WTC11 (cell line): ENCODE data around the gene GGA3. TPM values are rescaled to one million over a fixed set of nuclear protein-coding genes. Genes with fewer than 3 reads are reported as not detected.
A peak's percentile ranks its signal among the peaks of the same experiment; 100 is the strongest.

Experiments used
- ATAC-seq: fragments of 200-7000 bp; cut with Tn5 transposase; 2 replicates; pipeline ENCODE4 v1.10.0; 2021; ENCODE audit warnings: mild to moderate bottlenecking, moderate library complexity
- CTCF ChIA-PET: fragments of 300-600 bp; sonication (Branson Sonifier 250); formaldehyde crosslinking; loops from one replicate; lab custom pipeline; 2021; ENCODE audit warnings: antibody characterized with exemption; lab: Charles Lee
- POLR2A ChIA-PET: fragments of 350-600 bp; sonication (Branson Sonifier 250); formaldehyde crosslinking; loops from one replicate; lab custom pipeline; 2021; ENCODE audit warnings: antibody characterized with exemption; lab: Charles Lee
- DNase-seq: peaks from one replicate; pipeline ENCODE4 v3.0.0; 2021; ENCODE audit warnings: low spot score
- H3K27ac Mint-ChIP-seq: 2 replicates; pipeline ENCODE4 v1.8.0; 2021; ENCODE audit warnings: mixed read lengths
- H3K27me3 Mint-ChIP-seq: 2 replicates; pipeline ENCODE4 v1.8.0; 2021; ENCODE audit warnings: low read depth, mild to moderate bottlenecking, moderate library complexity, mixed read lengths
- H3K36me3 Mint-ChIP-seq: 2 replicates; pipeline ENCODE4 v1.8.0; 2021; ENCODE audit warnings: mixed read lengths
- H3K4me1 Mint-ChIP-seq: 2 replicates; pipeline ENCODE4 v1.8.0; 2022; ENCODE audit warnings: mixed read lengths
- H3K4me3 Mint-ChIP-seq: 2 replicates; pipeline ENCODE4 v1.8.0; 2021; ENCODE audit warnings: mild to moderate bottlenecking, moderate library complexity, mixed read lengths
- H3K9me3 Mint-ChIP-seq: 2 replicates; pipeline ENCODE4 v1.8.0; 2021; ENCODE audit warnings: mixed read lengths
- ELF4 ChIP-seq: sonication (generic); formaldehyde crosslinking; IDR thresholded peaks from 2 replicates; pipeline ENCODE4 v1.8.1; 2022; ENCODE audit warnings: low read depth, mild to moderate bottlenecking, moderate library complexity, missing genetic modification reagents
- EMX1 ChIP-seq: fragments of 250-450 bp; sonication (Bioruptor Pico); IDR thresholded peaks from 2 replicates; pipeline ENCODE4 v1.8.0; 2021; ENCODE audit warnings: mild to moderate bottlenecking
- ETV6 ChIP-seq: sonication (generic); formaldehyde crosslinking; IDR thresholded peaks from 2 replicates; pipeline ENCODE4 v1.8.1; 2022; ENCODE audit warnings: mild to moderate bottlenecking, missing genetic modification reagents
- FOXJ3 ChIP-seq: sonication (generic); formaldehyde crosslinking; IDR thresholded peaks from 2 replicates; pipeline ENCODE4 v1.9.0; 2021; ENCODE audit warnings: missing genetic modification reagents, mild to moderate bottlenecking, borderline replicate concordance
- GABPB1 ChIP-seq: sonication (generic); formaldehyde crosslinking; IDR thresholded peaks from 2 replicates; pipeline ENCODE4 v1.8.1; 2023; ENCODE audit warnings: mild to moderate bottlenecking, missing genetic modification reagents
- GRHL2 ChIP-seq: fragments of 250-450 bp; sonication (Bioruptor Pico); IDR thresholded peaks from 2 replicates; pipeline ENCODE4 v1.8.0; 2022; ENCODE audit warnings: mild to moderate bottlenecking, moderate library complexity; ENCODE audit not compliant: insufficient replicate concordance, severe bottlenecking
- IRF2 ChIP-seq: sonication (generic); formaldehyde crosslinking; IDR thresholded peaks from 2 replicates; pipeline ENCODE4 v1.8.0; 2022; ENCODE audit warnings: low read depth, missing genetic modification reagents, borderline replicate concordance
- NFYB ChIP-seq: sonication (generic); formaldehyde crosslinking; conservative IDR thresholded peaks from 2 replicates; pipeline ENCODE4 v1.8.0; 2022; ENCODE audit warnings: low read depth, missing genetic modification reagents
- OVOL2 ChIP-seq: fragments of 250-450 bp; sonication (Bioruptor Pico); IDR thresholded peaks from 2 replicates; pipeline ENCODE4 v1.9.0; 2021; ENCODE audit warnings: mild to moderate bottlenecking, borderline replicate concordance
- PRRX2 ChIP-seq: fragments of 250-450 bp; sonication (Bioruptor Pico); IDR thresholded peaks from 2 replicates; pipeline ENCODE4 v1.8.0; 2021; ENCODE audit warnings: mild to moderate bottlenecking
- ZNF121 ChIP-seq: sonication (generic); formaldehyde crosslinking; IDR thresholded peaks from 2 replicates; pipeline ENCODE4 v1.8.0; 2023; ENCODE audit warnings: missing genetic modification reagents
- ZNF232 ChIP-seq: sonication (generic); formaldehyde crosslinking; IDR thresholded peaks from 2 replicates; pipeline ENCODE4 v1.8.0; 2022; ENCODE audit warnings: mild to moderate bottlenecking, missing genetic modification reagents
- total RNA-seq: library from RNA; stranded (reverse); gene quantifications from 3 replicates; pipeline ENCODE4 v1.2.3, GENCODE V29; 2021
- TF ChIP-seq, protein P1 (sequence below): sonication (generic); formaldehyde crosslinking; IDR thresholded peaks from 2 replicates; pipeline ENCODE4 v1.8.0; 2022; ENCODE audit warnings: mild to moderate bottlenecking, missing genetic modification reagents
- TF ChIP-seq, protein P2 (sequence below): sonication (generic); formaldehyde crosslinking; IDR thresholded peaks from 2 replicates; pipeline ENCODE4 v1.8.1; 2023; ENCODE audit warnings: mild to moderate bottlenecking, missing genetic modification reagents, moderate library complexity
- TF ChIP-seq, protein P3 (sequence below): sonication (generic); formaldehyde crosslinking; conservative IDR thresholded peaks from 2 replicates; pipeline ENCODE4 v1.8.1; 2023; ENCODE audit warnings: mild to moderate bottlenecking, low read depth, missing genetic modification reagents, moderate library complexity
- TF ChIP-seq, protein P4 (sequence below): sonication (generic); formaldehyde crosslinking; IDR thresholded peaks from 2 replicates; pipeline ENCODE4 v1.8.1; 2023; ENCODE audit warnings: mild to moderate bottlenecking, missing genetic modification reagents
- TF ChIP-seq, protein P5 (sequence below): sonication (generic); formaldehyde crosslinking; IDR thresholded peaks from 2 replicates; pipeline ENCODE4 v1.8.1; 2023; ENCODE audit warnings: mild to moderate bottlenecking, moderate library complexity, missing genetic modification reagents
- TF ChIP-seq, protein P6 (sequence below): sonication (generic); formaldehyde crosslinking; IDR thresholded peaks from 2 replicates; pipeline ENCODE4 v1.8.1; 2023; ENCODE audit warnings: mild to moderate bottlenecking, missing genetic modification reagents
- TF ChIP-seq, protein P7 (sequence below): sonication (generic); formaldehyde crosslinking; IDR thresholded peaks from 2 replicates; pipeline ENCODE4 v1.8.1; 2022; ENCODE audit warnings: low read depth, missing genetic modification reagents, borderline replicate concordance

GGA3 gene
- total RNA-seq, 1 experiment from 2014 or later: 66.9 TPM

DNA sequence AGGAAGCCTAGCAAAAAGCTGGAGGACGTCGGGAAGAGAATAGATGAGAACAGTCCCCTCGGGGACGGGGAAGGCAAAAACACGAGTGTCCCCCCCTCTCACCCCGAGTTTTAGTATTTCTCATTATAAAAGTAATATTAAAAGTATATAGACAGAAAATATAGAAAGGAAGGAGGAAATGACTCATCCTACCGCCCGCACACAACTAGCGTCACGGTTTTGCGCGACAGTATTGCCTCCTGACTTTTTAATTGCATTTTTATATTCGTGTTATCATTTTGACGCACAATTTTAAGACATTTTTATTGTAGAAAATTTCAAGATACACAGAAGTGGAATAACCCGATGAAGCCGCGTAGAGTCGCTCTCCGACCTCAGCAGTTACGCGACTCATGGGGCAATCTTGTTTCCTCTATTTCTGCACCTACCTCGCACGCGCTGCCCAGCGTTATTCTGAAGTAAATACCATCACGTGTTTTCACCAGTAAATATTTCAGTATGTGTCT lies 28.5 kb upstream of the GGA3 start (continued):
- no peak for TF ChIP-seq FOXJ3 (CRISPR knock-in tag)
- no peak for TF ChIP-seq ZNF121 (CRISPR knock-in tag)
- no peak for TF ChIP-seq GRHL2 (CRISPR knock-in tag)
- no peak for TF ChIP-seq EMX1
- TF ChIP-seq, protein P1, sequence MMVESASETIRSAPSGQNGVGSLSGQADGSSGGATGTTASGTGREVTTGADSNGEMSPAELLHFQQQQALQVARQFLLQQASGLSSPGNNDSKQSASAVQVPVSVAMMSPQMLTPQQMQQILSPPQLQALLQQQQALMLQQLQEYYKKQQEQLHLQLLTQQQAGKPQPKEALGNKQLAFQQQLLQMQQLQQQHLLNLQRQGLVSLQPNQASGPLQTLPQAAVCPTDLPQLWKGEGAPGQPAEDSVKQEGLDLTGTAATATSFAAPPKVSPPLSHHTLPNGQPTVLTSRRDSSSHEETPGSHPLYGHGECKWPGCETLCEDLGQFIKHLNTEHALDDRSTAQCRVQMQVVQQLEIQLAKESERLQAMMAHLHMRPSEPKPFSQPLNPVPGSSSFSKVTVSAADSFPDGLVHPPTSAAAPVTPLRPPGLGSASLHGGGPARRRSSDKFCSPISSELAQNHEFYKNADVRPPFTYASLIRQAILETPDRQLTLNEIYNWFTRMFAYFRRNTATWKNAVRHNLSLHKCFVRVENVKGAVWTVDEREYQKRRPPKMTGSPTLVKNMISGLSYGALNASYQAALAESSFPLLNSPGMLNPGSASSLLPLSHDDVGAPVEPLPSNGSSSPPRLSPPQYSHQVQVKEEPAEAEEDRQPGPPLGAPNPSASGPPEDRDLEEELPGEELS: no peak
- TF ChIP-seq, protein P2, sequence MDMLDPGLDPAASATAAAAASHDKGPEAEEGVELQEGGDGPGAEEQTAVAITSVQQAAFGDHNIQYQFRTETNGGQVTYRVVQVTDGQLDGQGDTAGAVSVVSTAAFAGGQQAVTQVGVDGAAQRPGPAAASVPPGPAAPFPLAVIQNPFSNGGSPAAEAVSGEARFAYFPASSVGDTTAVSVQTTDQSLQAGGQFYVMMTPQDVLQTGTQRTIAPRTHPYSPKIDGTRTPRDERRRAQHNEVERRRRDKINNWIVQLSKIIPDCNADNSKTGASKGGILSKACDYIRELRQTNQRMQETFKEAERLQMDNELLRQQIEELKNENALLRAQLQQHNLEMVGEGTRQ: no peak
- TF ChIP-seq, protein P3, sequence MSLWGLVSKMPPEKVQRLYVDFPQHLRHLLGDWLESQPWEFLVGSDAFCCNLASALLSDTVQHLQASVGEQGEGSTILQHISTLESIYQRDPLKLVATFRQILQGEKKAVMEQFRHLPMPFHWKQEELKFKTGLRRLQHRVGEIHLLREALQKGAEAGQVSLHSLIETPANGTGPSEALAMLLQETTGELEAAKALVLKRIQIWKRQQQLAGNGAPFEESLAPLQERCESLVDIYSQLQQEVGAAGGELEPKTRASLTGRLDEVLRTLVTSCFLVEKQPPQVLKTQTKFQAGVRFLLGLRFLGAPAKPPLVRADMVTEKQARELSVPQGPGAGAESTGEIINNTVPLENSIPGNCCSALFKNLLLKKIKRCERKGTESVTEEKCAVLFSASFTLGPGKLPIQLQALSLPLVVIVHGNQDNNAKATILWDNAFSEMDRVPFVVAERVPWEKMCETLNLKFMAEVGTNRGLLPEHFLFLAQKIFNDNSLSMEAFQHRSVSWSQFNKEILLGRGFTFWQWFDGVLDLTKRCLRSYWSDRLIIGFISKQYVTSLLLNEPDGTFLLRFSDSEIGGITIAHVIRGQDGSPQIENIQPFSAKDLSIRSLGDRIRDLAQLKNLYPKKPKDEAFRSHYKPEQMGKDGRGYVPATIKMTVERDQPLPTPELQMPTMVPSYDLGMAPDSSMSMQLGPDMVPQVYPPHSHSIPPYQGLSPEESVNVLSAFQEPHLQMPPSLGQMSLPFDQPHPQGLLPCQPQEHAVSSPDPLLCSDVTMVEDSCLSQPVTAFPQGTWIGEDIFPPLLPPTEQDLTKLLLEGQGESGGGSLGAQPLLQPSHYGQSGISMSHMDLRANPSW: no peak

DNA sequence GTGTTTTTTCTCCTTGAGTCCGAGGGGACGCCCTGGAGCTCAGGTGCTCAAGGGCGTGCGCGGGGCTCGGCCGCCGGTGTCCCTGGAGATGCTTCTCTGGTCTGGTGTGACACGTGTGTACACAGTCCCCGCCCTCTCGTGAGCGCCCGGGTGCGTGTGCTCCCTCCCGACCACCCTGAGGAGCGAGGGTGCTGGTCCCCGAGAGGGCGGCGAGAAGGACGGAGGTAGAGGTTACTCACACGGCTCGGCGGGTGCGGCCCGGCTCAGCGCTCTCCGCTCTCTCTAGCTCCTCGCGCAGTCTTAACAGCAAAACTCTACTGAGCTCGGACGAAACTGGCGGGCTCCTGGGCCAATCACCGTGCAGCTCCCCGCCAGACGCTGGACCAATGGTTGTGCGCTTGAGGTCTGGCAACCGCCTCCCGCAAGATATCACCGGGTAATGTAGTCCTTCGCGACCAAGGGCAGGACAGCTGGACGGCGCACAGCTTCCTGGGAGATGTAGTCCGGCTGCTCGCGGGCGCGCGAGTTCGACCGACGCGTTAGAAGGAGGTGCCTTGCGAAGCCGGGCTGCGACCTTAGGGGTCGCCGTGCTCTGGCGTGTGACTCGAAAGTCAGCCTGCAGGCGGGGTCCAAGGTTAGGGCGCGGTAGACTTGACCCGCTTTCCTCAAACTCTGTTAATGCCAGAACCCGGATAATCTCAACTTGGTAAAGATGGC lies 27.9 kb upstream of the GGA3 start, which contains the start of gene SLC25A19:
SLC25A19 (minus strand) TSS at position 319 of the 717 bp plus-strand sequence. CDS start 2,669 bp downstream, outside the sequence.
- peak within 1 kb of the TSS; percentile 94 for H3K4me3 Mint-ChIP-seq
- ChIA-PET POLR2A (interaction anchor here (0.6 to 1.8 kb wide), 20 partner anchors 8 to 475 kb away, joined by 3 to 24 read pairs (median 4); partner anchors contain the start of genes GALK1, GGA3, GRB2 and MIF4GD), CTCF (interaction anchor here (0.6 to 3.7 kb wide), 57 partner anchors 11 to 541 kb away, joined by 3 to 106 read pairs (median 5); partner anchors contain the start of genes GALK1, GGA3, GRB2 and LLGL2)
- peak; percentile 98 for ATAC-seq
- DNase-seq: peak; percentile 98
- no peaks in the 10 kb centered on the region for H3K9me3 Mint-ChIP-seq
- no peaks in the 10 kb centered on the region; the same call in 1 of the 2 replicates for H3K27me3 Mint-ChIP-seq
- H3K4me1 Mint-ChIP-seq: peaks cover 8% of the 10 kb centered on the region
- H3K27ac Mint-ChIP-seq: peak within 1 kb of the TSS; percentile 99
- peaks cover 11% of the 10 kb centered on the region for H3K36me3 Mint-ChIP-seq
- TF ChIP-seq GABPB1 (CRISPR knock-in tag) (peak; percentile 75), NFYB (CRISPR knock-in tag) (peak; percentile 95), ETV6 (CRISPR knock-in tag) (peak; percentile 56; the same call in 1 of the 2 replicates), IRF2 (CRISPR knock-in tag) (no peak), ELF4 (CRISPR knock-in tag) (0 out of 2 replicates have a peak, but pooled peaks have one; percentile 56), PRRX2 (CRISPR knock-in tag) (no peak), OVOL2 (CRISPR knock-in tag) (no peak), ZNF232 (0 out of 2 replicates have a peak, but pooled peaks have one; percentile 26)
- TF ChIP-seq, protein P4, sequence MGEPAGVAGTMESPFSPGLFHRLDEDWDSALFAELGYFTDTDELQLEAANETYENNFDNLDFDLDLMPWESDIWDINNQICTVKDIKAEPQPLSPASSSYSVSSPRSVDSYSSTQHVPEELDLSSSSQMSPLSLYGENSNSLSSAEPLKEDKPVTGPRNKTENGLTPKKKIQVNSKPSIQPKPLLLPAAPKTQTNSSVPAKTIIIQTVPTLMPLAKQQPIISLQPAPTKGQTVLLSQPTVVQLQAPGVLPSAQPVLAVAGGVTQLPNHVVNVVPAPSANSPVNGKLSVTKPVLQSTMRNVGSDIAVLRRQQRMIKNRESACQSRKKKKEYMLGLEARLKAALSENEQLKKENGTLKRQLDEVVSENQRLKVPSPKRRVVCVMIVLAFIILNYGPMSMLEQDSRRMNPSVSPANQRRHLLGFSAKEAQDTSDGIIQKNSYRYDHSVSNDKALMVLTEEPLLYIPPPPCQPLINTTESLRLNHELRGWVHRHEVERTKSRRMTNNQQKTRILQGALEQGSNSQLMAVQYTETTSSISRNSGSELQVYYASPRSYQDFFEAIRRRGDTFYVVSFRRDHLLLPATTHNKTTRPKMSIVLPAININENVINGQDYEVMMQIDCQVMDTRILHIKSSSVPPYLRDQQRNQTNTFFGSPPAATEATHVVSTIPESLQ (CRISPR knock-in tag): no peak
- TF ChIP-seq, protein P5, sequence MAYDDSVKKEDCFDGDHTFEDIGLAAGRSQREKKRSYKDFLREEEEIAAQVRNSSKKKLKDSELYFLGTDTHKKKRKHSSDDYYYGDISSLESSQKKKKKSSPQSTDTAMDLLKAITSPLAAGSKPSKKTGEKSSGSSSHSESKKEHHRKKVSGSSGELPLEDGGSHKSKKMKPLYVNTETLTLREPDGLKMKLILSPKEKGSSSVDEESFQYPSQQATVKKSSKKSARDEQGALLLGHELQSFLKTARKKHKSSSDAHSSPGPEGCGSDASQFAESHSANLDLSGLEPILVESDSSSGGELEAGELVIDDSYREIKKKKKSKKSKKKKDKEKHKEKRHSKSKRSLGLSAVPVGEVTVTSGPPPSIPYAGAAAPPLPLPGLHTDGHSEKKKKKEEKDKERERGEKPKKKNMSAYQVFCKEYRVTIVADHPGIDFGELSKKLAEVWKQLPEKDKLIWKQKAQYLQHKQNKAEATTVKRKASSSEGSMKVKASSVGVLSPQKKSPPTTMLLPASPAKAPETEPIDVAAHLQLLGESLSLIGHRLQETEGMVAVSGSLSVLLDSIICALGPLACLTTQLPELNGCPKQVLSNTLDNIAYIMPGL (CRISPR knock-in tag): peak; percentile 72; the same call in 1 of the 2 replicates
- TF ChIP-seq, protein P6, sequence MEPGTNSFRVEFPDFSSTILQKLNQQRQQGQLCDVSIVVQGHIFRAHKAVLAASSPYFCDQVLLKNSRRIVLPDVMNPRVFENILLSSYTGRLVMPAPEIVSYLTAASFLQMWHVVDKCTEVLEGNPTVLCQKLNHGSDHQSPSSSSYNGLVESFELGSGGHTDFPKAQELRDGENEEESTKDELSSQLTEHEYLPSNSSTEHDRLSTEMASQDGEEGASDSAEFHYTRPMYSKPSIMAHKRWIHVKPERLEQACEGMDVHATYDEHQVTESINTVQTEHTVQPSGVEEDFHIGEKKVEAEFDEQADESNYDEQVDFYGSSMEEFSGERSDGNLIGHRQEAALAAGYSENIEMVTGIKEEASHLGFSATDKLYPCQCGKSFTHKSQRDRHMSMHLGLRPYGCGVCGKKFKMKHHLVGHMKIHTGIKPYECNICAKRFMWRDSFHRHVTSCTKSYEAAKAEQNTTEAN: 0 out of 2 replicates have a peak, but pooled peaks have one; percentile 71
- TF ChIP-seq, protein P1: no peak
- TF ChIP-seq, protein P7, sequence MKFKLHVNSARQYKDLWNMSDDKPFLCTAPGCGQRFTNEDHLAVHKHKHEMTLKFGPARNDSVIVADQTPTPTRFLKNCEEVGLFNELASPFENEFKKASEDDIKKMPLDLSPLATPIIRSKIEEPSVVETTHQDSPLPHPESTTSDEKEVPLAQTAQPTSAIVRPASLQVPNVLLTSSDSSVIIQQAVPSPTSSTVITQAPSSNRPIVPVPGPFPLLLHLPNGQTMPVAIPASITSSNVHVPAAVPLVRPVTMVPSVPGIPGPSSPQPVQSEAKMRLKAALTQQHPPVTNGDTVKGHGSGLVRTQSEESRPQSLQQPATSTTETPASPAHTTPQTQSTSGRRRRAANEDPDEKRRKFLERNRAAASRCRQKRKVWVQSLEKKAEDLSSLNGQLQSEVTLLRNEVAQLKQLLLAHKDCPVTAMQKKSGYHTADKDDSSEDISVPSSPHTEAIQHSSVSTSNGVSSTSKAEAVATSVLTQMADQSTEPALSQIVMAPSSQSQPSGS (CRISPR knock-in tag): no peak
